ENCODE measurements around the gene NOPCHAP1. TPM values are rescaled to one million over a fixed set of nuclear protein-coding genes. Genes with fewer than 3 reads are reported as not detected.
A peak's percentile ranks its signal among the peaks of the same experiment; 100 is the strongest.
"Not testable (repeated sequence)": the region's sequence is repeated elsewhere in the genome, so short reads cannot be mapped to it uniquely, and the experiment has no call there.

Gene NOPCHAP1
- total RNA-seq, 2 experiments from 2014 or later: 16.1 to 21.2 TPM

DNA sequence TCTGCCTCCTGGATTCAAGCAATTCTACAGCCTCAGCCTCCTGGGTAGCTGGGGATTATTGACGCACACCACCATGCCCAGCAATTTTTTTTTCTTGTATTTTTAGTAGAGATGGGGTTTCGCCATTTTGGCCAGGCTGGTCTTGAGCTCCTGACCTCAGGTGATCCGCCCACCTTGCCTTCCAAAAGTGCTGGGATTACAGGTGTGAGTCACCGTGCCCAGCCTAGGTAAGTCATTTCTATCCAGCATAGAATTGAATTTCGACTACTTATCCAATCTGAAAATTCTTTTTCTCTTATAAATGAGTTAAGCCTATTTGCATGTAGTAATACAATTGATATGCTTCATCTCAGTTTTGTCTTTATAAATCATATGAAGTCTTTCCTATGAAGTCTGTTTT is 12.9 kb upstream of the NOPCHAP1 start:
- Mint-ChIP-seq H3K36me3 (no peaks in the 10 kb centered on the region), H3K27me3 (peaks cover 7% of the 10 kb centered on the region), H3K4me3 (no peak overlapping the region), H3K9me3 (ENCODE audit: low read depth) (no peaks in the 10 kb centered on the region), H3K27ac (no peak overlapping the region), H3K4me1 (peaks cover 6% of the 10 kb centered on the region)
- CTCF ChIA-PET: no interaction called here
- ATAC-seq (no peak), DNase-seq (no peak)

DNA sequence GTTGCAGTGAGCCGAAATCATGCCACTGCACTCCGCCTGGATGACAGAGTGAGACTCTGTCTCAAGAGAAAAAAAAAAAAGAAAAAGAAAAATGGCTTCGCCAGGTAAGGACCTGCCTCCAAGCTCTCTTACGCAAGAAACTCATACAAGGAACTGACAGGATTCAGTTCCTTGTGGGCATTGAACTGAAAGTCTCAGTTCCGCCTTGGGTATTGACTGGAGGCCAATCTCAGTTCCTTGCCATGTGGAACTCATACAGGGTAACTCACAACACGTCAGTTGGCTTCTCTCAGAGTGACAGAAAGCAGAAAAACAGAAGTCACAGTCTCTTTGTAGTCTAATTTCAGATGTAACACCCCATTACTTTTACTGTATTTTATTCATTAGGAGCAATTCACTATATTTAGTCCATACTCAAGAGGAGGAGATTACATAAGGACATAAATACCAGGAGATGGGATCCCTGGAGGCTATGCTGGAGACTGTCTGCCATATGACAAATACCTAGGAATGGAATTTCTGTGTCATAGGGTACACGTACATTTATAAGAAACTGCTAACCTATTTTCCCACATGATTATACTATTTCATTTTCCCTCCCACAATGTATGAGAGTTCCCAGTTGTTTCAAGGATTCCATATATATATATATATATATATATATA is 11.4 kb upstream of the NOPCHAP1 start:
- Mint-ChIP-seq H3K27me3 (peaks cover 12% of the 10 kb centered on the region), H3K36me3 (no peaks in the 10 kb centered on the region), H3K4me3 (no peak overlapping the region), H3K27ac (no peak overlapping the region), H3K4me1 (peaks cover 6% of the 10 kb centered on the region), H3K9me3 (ENCODE audit: low read depth) (no peaks in the 10 kb centered on the region)
- CTCF ChIA-PET: no interaction called here
- ATAC-seq (no peak), DNase-seq (no peak)

DNA sequence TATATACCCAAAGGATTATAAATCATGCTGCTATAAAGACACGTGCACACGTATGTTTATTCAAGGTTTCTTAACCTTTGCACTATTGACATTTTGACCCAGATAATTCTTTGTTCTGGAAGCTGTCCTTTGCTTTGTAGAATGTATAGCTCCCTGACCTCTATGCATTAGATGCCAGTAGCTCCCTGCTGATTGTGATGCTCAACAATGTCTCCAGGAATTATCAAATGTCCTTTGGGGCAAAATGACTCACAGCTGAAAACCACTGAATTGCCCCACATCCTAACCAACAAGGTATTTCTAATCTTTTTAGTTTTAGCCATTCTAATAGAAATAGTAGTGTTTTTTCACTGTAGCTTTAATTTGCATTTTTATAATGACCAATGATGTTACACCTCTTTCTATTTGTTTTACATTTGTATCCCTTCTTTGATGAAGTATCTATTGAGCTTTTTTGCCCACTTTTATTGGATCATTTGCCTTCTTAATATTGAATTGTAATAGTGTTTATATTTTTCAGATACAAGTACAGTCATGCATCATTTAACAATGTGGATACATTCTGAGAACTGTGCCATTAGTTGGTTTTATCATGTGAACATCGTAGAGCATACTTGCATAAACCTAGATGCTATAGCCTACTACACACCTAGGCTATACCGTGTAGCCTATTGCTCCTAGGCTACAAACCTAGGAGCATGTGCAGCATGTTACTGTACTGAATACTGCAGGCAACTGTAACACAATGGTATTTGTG is 10.4 kb upstream of the NOPCHAP1 start:
- CTCF ChIA-PET: interaction anchor here (0.7 kb wide), 1 partner anchor 16 kb away, joined by 3 read pairs; no protein-coding TSS in a partner anchor
- Mint-ChIP-seq H3K4me3 (no peak overlapping the region), H3K4me1 (peaks cover 6% of the 10 kb centered on the region), H3K36me3 (no peaks in the 10 kb centered on the region), H3K27me3 (peaks cover 19% of the 10 kb centered on the region), H3K9me3 (ENCODE audit: low read depth) (no peaks in the 10 kb centered on the region), H3K27ac (no peak overlapping the region)
- DNase-seq: no peak
- no peak for ATAC-seq

DNA sequence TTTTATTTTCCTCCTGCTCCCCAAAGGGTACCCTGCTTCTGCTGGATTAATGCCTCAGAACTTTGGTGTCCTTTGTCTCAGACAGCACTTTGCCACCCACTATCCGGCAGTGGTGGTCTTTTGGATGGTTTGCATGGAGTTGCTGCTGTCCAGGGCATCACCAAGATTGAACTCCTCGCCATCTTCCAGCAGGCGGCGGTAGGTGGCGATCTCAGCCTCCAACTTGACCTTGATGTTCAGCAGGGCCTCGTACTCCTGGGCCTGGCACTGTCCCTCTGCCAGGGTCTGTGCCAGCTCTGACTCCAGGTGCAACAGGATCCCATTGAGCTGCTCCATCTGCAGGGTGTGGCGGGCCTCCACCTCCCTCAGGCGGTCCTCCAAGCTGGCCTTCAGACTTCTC is 9.4 kb upstream of the NOPCHAP1 start:
- CTCF ChIA-PET: no interaction called here
- Mint-ChIP-seq H3K4me1 (peaks cover 6% of the 10 kb centered on the region), H3K4me3 (no peak overlapping the region)

DNA sequence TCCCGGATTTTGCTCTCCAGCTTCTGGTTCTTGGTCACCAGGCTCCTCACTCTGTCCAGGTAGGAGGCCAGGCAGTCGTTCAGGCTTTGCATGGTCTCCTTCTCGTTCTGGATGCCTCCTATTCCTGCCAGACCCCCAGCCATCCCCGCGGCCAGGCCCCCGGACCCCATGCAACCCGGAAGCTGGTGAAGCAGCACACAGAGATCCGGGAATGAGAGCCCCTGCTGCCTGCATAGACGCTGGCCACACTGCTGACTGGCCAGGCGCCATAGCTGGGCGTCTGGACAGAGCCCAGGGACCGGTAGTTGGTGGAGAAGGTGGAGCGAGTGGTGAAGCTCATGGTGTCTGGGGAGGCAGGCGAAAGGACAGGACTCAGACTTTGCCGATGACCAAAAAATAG is 8.4 kb upstream of the NOPCHAP1 start:
- CTCF ChIA-PET, H3K27ac Mint-ChIP-seq: not testable (repeated sequence)

More for the DNA sequence above, 9.4 kb upstream of the NOPCHAP1 start:
- ATAC-seq: no peak
- H3K27me3 Mint-ChIP-seq: peaks cover 25% of the 10 kb centered on the region
- H3K36me3 Mint-ChIP-seq: no peaks in the 10 kb centered on the region
- H3K9me3 Mint-ChIP-seq (ENCODE audit: low read depth): no peaks in the 10 kb centered on the region
- H3K27ac Mint-ChIP-seq: no peak overlapping the region
- DNase-seq: no peak

DNA sequence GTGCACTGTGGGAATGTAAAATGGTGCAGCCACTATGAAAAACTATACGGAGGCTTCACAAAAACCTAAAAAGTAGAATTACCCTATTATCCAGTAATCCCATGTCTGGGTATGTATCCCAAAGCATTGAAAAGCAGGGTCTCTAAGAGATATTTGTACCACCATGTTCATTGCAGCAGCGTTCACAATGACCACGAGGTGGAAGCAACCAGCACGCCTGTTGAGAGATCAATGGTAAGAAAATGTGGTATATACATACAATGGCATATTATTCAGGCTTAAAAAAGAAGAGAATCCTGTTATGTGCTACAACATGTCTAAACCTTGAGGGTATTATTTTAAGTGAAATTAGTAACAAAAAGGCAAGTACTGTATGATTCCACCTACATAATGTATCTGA is 910 bp upstream of the NOPCHAP1 start:
- Mint-ChIP-seq H3K4me1 (peaks cover 34% of the 10 kb centered on the region), H3K36me3 (peaks cover 19% of the 10 kb centered on the region), H3K27me3 (peaks cover 18% of the 10 kb centered on the region), H3K9me3 (ENCODE audit: low read depth) (peaks cover 3% of the 10 kb centered on the region), H3K27ac (no peak overlapping the region), H3K4me3 (peak overlapping the region; percentile 83)
- DNase-seq (no peak), ATAC-seq (no peak)
- CTCF ChIA-PET: no interaction called here

More for the DNA sequence above, 8.4 kb upstream of the NOPCHAP1 start:
- ATAC-seq; H3K36me3 Mint-ChIP-seq; DNase-seq; H3K9me3 Mint-ChIP-seq (ENCODE audit: low read depth); H3K4me1 Mint-ChIP-seq; H3K4me3 Mint-ChIP-seq: not testable (repeated sequence)
- H3K27me3 Mint-ChIP-seq: peaks cover 27% of the 10 kb centered on the region

DNA sequence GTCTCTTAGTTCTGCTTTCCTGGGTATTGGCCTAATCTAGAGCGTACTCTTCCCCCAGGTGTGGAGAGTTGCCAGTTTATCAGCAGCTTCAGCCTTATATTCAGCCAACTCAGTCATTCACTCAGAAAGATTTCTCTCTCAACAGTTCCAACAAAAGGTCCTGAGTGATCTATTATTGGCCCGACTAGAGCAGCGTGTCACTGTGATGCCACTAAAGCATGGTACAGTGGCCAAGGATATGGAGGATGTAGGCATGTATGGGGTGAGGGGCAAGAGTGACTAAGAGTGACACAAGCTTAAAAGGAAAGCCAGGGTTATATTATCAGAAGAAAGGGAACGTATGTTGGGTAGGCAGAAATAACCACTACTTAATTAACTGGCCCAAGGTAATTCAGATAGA is 4.8 kb downstream of the NOPCHAP1 start:
- Mint-ChIP-seq H3K4me3 (no peak overlapping the region), H3K27me3 (no peaks in the 10 kb centered on the region), H3K27ac (no peak overlapping the region), H3K4me1 (peaks cover 34% of the 10 kb centered on the region), H3K36me3 (peaks cover 57% of the 10 kb centered on the region), H3K9me3 (ENCODE audit: low read depth) (peaks cover 3% of the 10 kb centered on the region)
- CTCF ChIA-PET: no interaction called here
- DNase-seq: no peak
- ATAC-seq: no peak

DNA sequence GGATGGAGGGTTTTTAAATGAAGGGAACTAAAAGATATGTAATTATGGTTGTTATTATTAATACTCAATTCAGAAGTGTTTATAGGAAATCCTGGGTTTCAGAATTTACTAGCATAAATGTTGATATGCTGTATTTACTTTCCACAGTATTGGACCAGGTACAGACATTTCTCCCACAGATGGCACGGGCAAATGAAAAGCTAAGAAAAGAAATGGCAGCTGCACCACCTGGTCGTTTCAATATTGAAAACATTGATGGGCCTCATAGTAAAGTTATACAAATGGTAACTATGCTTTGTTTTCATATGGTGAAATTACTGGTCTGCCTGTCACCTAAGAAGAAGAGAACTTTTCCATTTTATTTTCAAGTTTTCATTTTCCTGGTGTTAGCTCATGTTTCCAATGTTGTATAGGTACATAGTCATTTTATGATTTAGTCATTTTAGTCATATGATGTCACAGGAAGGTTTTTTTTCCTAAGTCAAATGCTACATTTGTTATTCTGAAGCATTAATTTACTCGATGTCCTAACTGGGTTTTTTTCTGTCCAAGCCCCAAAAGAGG is 5.5 kb downstream of the NOPCHAP1 start:
- no peaks in the 10 kb centered on the region for H3K27me3 Mint-ChIP-seq
- CTCF ChIA-PET: interaction anchor here (1.3 kb wide), 1 partner anchor 610 kb away, joined by 3 read pairs; no protein-coding TSS in a partner anchor
- H3K9me3 Mint-ChIP-seq (ENCODE audit: low read depth): peaks cover 3% of the 10 kb centered on the region
- no peak overlapping the region for H3K27ac Mint-ChIP-seq
- no peak for DNase-seq
- H3K4me3 Mint-ChIP-seq: no peak overlapping the region
- peaks cover 60% of the 10 kb centered on the region for H3K36me3 Mint-ChIP-seq
- ATAC-seq: no peak
- peaks cover 32% of the 10 kb centered on the region for H3K4me1 Mint-ChIP-seq

DNA sequence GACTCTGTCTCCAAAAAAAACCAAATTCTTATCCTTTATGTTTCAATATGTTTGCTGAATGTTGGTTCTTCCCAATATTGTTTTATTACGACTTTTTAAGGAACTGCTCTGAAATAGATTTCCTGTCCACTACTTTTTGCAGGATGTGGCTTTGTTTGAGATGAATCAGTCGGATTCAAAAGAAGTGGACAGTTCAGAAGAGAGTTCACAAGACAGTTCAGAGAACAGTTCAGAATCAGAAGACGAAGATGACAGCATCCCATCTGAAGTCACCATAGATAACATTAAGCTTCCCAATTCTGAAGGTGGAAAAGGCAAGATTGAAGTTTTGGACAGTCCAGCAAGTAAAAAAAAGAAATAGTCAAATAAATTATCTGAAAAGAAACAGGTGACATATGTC is 8.2 kb downstream of the NOPCHAP1 start:
- Mint-ChIP-seq H3K9me3 (ENCODE audit: low read depth) (peaks cover 3% of the 10 kb centered on the region), H3K4me1 (peaks cover 12% of the 10 kb centered on the region), H3K27ac (no peak overlapping the region), H3K4me3 (no peak overlapping the region), H3K27me3 (no peaks in the 10 kb centered on the region), H3K36me3 (peaks cover 75% of the 10 kb centered on the region)
- ATAC-seq (no peak), DNase-seq (no peak)
- CTCF ChIA-PET: no interaction called here

DNA sequence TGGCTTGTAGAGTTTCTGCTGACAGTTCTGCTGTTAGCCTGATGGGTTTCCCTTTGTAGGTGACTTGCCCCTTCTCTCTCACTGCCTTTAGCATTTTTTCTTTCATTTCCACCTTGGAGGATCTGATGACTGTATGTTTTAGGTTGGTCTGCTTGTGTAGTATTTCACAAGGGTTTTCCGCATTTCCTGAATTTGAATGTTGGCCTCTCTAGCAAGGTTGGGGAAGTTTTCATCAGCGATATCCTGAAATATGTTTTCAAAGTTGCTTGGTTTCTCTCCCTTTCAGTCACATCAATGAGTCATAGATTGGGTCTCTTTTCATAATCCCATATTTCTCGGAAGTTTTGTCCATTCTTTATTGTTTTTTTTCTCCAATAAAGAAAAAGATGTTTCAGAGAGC is 11.4 kb downstream of the NOPCHAP1 start:
- H3K9me3 Mint-ChIP-seq (ENCODE audit: low read depth): peaks cover 8% of the 10 kb centered on the region
- DNase-seq: no peak
- no peak overlapping the region for H3K27ac Mint-ChIP-seq
- no peak overlapping the region for H3K4me3 Mint-ChIP-seq
- CTCF ChIA-PET: no interaction called here
- no peaks in the 10 kb centered on the region for H3K27me3 Mint-ChIP-seq
- no peaks in the 10 kb centered on the region for H3K4me1 Mint-ChIP-seq
- peaks cover 80% of the 10 kb centered on the region for H3K36me3 Mint-ChIP-seq
- ATAC-seq: no peak

DNA sequence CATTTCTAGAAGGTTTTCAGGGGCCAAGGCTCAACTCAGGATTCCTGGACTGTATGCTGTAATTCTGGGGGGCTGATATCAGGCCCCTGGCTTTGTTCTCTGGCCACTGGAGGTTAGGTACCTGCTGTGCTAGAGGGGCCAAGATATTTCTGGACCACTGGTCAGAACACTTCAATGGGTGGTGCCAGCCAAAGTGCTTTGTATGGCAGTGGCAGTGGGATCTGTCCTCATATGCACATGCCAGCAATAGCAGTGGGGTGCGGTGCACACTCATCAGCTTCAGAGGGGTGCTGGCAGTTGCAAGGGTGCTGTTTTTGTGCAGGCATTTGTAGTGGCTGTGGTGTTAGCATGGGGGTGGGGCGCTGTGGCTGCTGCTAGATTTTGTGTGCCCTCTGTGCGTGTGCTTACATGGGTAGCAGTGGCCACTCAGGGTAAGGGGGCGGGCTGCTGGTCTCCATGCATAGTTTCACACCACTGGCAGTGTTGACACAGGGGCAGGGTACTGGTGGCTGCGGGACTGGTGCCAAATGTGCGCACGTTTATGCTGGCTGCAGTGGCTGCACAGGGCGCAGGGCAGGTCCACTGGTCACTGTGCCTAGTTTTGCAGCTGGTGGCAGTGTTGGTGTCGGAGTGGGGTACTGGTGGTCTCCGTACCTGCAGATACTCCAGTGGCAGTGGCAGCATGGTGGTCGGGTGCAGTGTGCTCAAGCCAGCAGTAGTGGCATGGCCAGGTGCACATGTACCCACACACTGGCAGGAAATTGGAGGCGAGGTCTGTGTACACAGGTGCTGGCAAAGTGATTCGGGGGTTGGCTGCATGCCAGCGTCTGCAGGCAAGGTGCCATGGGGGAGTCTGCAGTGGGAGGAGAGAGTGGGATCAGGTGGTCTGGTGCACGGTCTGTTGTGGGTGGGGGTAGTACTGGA is 12.6 kb downstream of the NOPCHAP1 start:
- peaks cover 83% of the 10 kb centered on the region for H3K36me3 Mint-ChIP-seq
- ATAC-seq (no peak), DNase-seq (no peak)
- H3K27me3 Mint-ChIP-seq: no peaks in the 10 kb centered on the region
- H3K27ac Mint-ChIP-seq: no peak overlapping the region
- H3K4me3 Mint-ChIP-seq: no peak overlapping the region
- H3K9me3 Mint-ChIP-seq (ENCODE audit: low read depth): peaks cover 8% of the 10 kb centered on the region
- no peaks in the 10 kb centered on the region for H3K4me1 Mint-ChIP-seq
- CTCF ChIA-PET: no interaction called here

DNA sequence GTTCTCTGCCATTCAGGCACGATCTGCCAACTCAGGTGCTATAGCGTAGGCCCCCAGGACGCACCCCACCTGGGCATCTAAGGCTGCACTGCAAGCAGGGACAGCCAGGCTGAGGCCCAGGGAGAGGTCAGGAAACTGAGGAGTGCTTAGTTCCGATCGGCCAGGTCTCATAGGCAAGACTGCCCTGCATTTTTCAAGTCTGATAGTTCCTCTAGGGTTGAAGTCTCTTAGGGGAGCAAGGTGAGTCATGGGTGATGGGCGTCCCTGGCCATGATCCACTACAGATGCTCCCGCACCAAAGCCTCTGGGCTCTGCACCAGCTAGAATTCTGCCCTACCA is 13.2 kb downstream of the NOPCHAP1 start:
- H3K4me3 Mint-ChIP-seq: no peak overlapping the region
- H3K27me3 Mint-ChIP-seq: no peaks in the 10 kb centered on the region
- no peak for DNase-seq
- no peak overlapping the region for H3K27ac Mint-ChIP-seq
- H3K9me3 Mint-ChIP-seq (ENCODE audit: low read depth): peaks cover 8% of the 10 kb centered on the region
- CTCF ChIA-PET: no interaction called here
- H3K36me3 Mint-ChIP-seq: peaks cover 83% of the 10 kb centered on the region
- ATAC-seq: no peak
- H3K4me1 Mint-ChIP-seq: no peaks in the 10 kb centered on the region

DNA sequence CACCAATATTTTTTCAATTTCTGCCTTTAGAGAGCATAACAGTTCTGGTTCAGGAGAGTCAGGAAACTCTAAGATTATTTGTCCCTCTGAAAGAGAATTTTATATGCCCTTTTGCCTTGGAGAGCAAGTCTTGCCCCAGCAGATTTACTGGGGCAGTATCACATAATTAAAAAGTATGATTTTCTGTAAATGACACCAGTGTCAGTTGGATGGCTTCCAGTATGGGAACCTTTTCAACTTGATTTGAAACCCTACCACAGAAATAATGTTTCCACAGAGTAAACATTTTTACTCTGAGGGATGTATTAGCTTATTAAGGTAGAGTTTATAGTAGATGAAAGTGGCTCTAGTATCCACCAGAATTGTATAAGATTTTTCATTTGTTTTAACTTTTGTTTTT is 15.4 kb downstream of the NOPCHAP1 start:
- CTCF ChIA-PET: interaction anchor here (1.1 kb wide), 1 partner anchor 8 kb away, joined by 3 read pairs; no protein-coding TSS in a partner anchor
- H3K36me3 Mint-ChIP-seq: peaks cover 86% of the 10 kb centered on the region
- H3K27me3 Mint-ChIP-seq: no peaks in the 10 kb centered on the region
- H3K4me1 Mint-ChIP-seq: no peaks in the 10 kb centered on the region
- no peak for DNase-seq
- peaks cover 11% of the 10 kb centered on the region for H3K9me3 Mint-ChIP-seq (ENCODE audit: low read depth)
- no peak overlapping the region for H3K27ac Mint-ChIP-seq
- H3K4me3 Mint-ChIP-seq: no peak overlapping the region
- ATAC-seq: no peak

Data from activated CD8-positive, alpha-beta memory T cell treated with anti-CD3 and anti-CD28 coated beads, Interleukin-2, amount 10 ng/mL, durations not matched to agents 7 days and 5 days (primary cell).